ENCODE measurements around the gene OR10A2. TPM values are rescaled to one million over a fixed set of nuclear protein-coding genes. Genes with fewer than 3 reads are reported as not detected.

The OR10A2 gene
- total and polyA plus RNA-seq, 2 experiments from 2014 or later = 0.10 TPM; not detected in 1

- in situ Hi-C loops (cut with MboI) = no loop called here
- 78 to 84% methylated on average over 4 of the region's 4 CpGs for WGBS, 2 experiments (ENCODE audit: low coverage in 1 of 2, low lambda C conversion rate in 2 of 2, missing lambda C conversion rate in 2 of 2)
- H4K20me1 ChIP-seq (ENCODE audit: insufficient read depth) = no peaks in the 10 kb centered on the region
- no peaks in the 10 kb centered on the region for H3F3A ChIP-seq (ENCODE audit: insufficient read depth)
- no peaks in the 10 kb centered on the region for H3K9me2 ChIP-seq (ENCODE audit: insufficient read depth)
- no peaks in the 10 kb centered on the region for H3K27me3 ChIP-seq (replicated peaks; ENCODE audit: insufficient read depth)
- H3K79me2 ChIP-seq (ENCODE audit: insufficient read depth) = no peaks in the 10 kb centered on the region
- H3K4me2 ChIP-seq (ENCODE audit: unreplicated experiment) = no peak overlapping the region
- no peak for TF ChIP-seq EZH2phosphoT487 (IDR thresholded peaks at IDR 0.05; ENCODE audit: insufficient read depth, low read depth)
- no peak for TF ChIP-seq EZH2 (IDR thresholded peaks at IDR 0.05; ENCODE audit: insufficient read depth, poor library complexity, severe bottlenecking)
- H3K4me1 ChIP-seq (ENCODE audit: insufficient read depth) = no peaks in the 10 kb centered on the region
- DNase-seq = no peak
- no peaks in the 10 kb centered on the region for H3K36me3 ChIP-seq (ENCODE audit: low read depth)
- H3K9me3 ChIP-seq (ENCODE audit: low read depth) = no peaks in the 10 kb centered on the region
- H3K27ac ChIP-seq = no peak overlapping the region
- no peak overlapping the region for H3K9ac ChIP-seq
- H2AFZ ChIP-seq = no peak overlapping the region
- H3K4me3 ChIP-seq = no peak overlapping the region
These were observed 26.0 kb downstream of the OR10A2 start for GRCh38 chr11:6888830-6889229.

GRCh38 chr11:6889835-6890234, 27.0 kb downstream of the OR10A2 start:
- Histone ChIP-seq H3K9me3 (ENCODE audit: low read depth) (no peaks in the 10 kb centered on the region), H4K20me1 (ENCODE audit: insufficient read depth) (no peaks in the 10 kb centered on the region), H2AFZ (no peak overlapping the region), H3K9me2 (ENCODE audit: insufficient read depth) (no peaks in the 10 kb centered on the region), H3K4me1 (ENCODE audit: insufficient read depth) (no peaks in the 10 kb centered on the region), H3K36me3 (ENCODE audit: low read depth) (no peaks in the 10 kb centered on the region), H3K4me3 (no peak overlapping the region), H3K4me2 (ENCODE audit: unreplicated experiment) (no peak overlapping the region), H3K79me2 (ENCODE audit: insufficient read depth) (no peaks in the 10 kb centered on the region), H3K27me3 (replicated peaks; ENCODE audit: insufficient read depth) (no peaks in the 10 kb centered on the region), H3K9ac (no peak overlapping the region), H3F3A (ENCODE audit: insufficient read depth) (no peaks in the 10 kb centered on the region), H3K27ac (no peak overlapping the region)
- no peak for TF ChIP-seq EZH2phosphoT487 (IDR thresholded peaks at IDR 0.05; ENCODE audit: insufficient read depth, low read depth)
- TF ChIP-seq EZH2 (IDR thresholded peaks at IDR 0.05; ENCODE audit: insufficient read depth, poor library complexity, severe bottlenecking) = no peak
- no peak for DNase-seq
- 50 to 73% methylated on average over 1 of the region's 1 CpG for WGBS, 2 experiments (ENCODE audit: low coverage in 1 of 2, low lambda C conversion rate in 2 of 2, missing lambda C conversion rate in 2 of 2)
- in situ Hi-C loops (cut with MboI) = no loop called here

- TF ChIP-seq EZH2phosphoT487 (IDR thresholded peaks at IDR 0.05; ENCODE audit: insufficient read depth, low read depth) = no peak
- no peak for TF ChIP-seq EZH2 (IDR thresholded peaks at IDR 0.05; ENCODE audit: insufficient read depth, poor library complexity, severe bottlenecking)
- 48 to 51% methylated on average over 2 of the region's 2 CpGs for WGBS, 2 experiments (ENCODE audit: low coverage in 1 of 2, low lambda C conversion rate in 2 of 2, missing lambda C conversion rate in 2 of 2)
These were observed 29.5 kb downstream of the OR10A2 start, which contains the start of gene OR2D2 for GRCh38 chr11:6892400-6892799. OR2D2 (minus strand) TSS chr11:6892500; CDS start chr11:6892500, 0 bp downstream.

GRCh38 chr11:6894097-6894496, 31.2 kb downstream of the OR10A2 start:
- no peak for DNase-seq

More at GRCh38 chr11:6892400-6892799, 29.5 kb downstream of the OR10A2 start, which contains the start of gene OR2D2:
- Histone ChIP-seq H3K9me2 (ENCODE audit: insufficient read depth) (no peaks in the 10 kb centered on the region), H3K4me1 (ENCODE audit: insufficient read depth) (no peaks in the 10 kb centered on the region), H3K9me3 (ENCODE audit: low read depth) (no peaks in the 10 kb centered on the region), H2AFZ (no peak within 1 kb of the TSS), H3K79me2 (ENCODE audit: insufficient read depth) (no peaks in the 10 kb centered on the region), H3F3A (ENCODE audit: insufficient read depth) (no peaks in the 10 kb centered on the region), H3K9ac (no peak within 1 kb of the TSS), H3K4me2 (ENCODE audit: unreplicated experiment) (no peak within 1 kb of the TSS), H3K36me3 (ENCODE audit: low read depth) (no peaks in the 10 kb centered on the region), H4K20me1 (ENCODE audit: insufficient read depth) (no peaks in the 10 kb centered on the region), H3K27ac (no peak within 1 kb of the TSS), H3K27me3 (replicated peaks; ENCODE audit: insufficient read depth) (no peaks in the 10 kb centered on the region), H3K4me3 (no peak within 1 kb of the TSS)
- DNase-seq = no peak
- in situ Hi-C loops (cut with MboI) = no loop called here

GRCh38 chr11:6895010-6895409, 32.2 kb downstream of the OR10A2 start:
- Histone ChIP-seq H3K4me1 (ENCODE audit: insufficient read depth) (no peaks in the 10 kb centered on the region), H3K4me2 (ENCODE audit: unreplicated experiment) (no peak overlapping the region), H2AFZ (no peak overlapping the region), H3K9ac (no peak overlapping the region), H3K36me3 (ENCODE audit: low read depth) (no peaks in the 10 kb centered on the region), H3K9me2 (ENCODE audit: insufficient read depth) (no peaks in the 10 kb centered on the region), H4K20me1 (ENCODE audit: insufficient read depth) (no peaks in the 10 kb centered on the region), H3K79me2 (ENCODE audit: insufficient read depth) (no peaks in the 10 kb centered on the region), H3K4me3 (no peak overlapping the region), H3K27ac (no peak overlapping the region), H3K27me3 (replicated peaks; ENCODE audit: insufficient read depth) (no peaks in the 10 kb centered on the region), H3F3A (ENCODE audit: insufficient read depth) (no peaks in the 10 kb centered on the region), H3K9me3 (ENCODE audit: low read depth) (no peaks in the 10 kb centered on the region)
- no peak for DNase-seq
- TF ChIP-seq EZH2 (IDR thresholded peaks at IDR 0.05; ENCODE audit: insufficient read depth, poor library complexity, severe bottlenecking) (no peak), EZH2phosphoT487 (IDR thresholded peaks at IDR 0.05; ENCODE audit: insufficient read depth, low read depth) (no peak)
- in situ Hi-C loops (cut with MboI) = no loop called here

More at GRCh38 chr11:6894097-6894496, 31.2 kb downstream of the OR10A2 start:
- H3K27ac ChIP-seq = no peak overlapping the region
- no peaks in the 10 kb centered on the region for H3F3A ChIP-seq (ENCODE audit: insufficient read depth)
- no peak overlapping the region for H2AFZ ChIP-seq
- no peak overlapping the region for H3K9ac ChIP-seq
- no peaks in the 10 kb centered on the region for H3K79me2 ChIP-seq (ENCODE audit: insufficient read depth)
- H3K4me2 ChIP-seq (ENCODE audit: unreplicated experiment) = no peak overlapping the region
- H3K4me3 ChIP-seq = no peak overlapping the region
- no peaks in the 10 kb centered on the region for H4K20me1 ChIP-seq (ENCODE audit: insufficient read depth)
- no peaks in the 10 kb centered on the region for H3K4me1 ChIP-seq (ENCODE audit: insufficient read depth)
- no peaks in the 10 kb centered on the region for H3K36me3 ChIP-seq (ENCODE audit: low read depth)
- H3K9me2 ChIP-seq (ENCODE audit: insufficient read depth) = no peaks in the 10 kb centered on the region
- TF ChIP-seq EZH2 (IDR thresholded peaks at IDR 0.05; ENCODE audit: insufficient read depth, poor library complexity, severe bottlenecking) = no peak
- TF ChIP-seq EZH2phosphoT487 (IDR thresholded peaks at IDR 0.05; ENCODE audit: insufficient read depth, low read depth) = no peak
- no peaks in the 10 kb centered on the region for H3K27me3 ChIP-seq (replicated peaks; ENCODE audit: insufficient read depth)
- in situ Hi-C loops (cut with MboI) = no loop called here
- no peaks in the 10 kb centered on the region for H3K9me3 ChIP-seq (ENCODE audit: low read depth)

All from GM23248 (cell line).